NOMO-1 treated with DMSO at 0.1 percent for 48 hours (cell line): Measurements from ENCODE around the gene ARHGEF28.

ENCODE experiments used
- DNase-seq: peaks from one replicate; lab custom pipeline; 2025; ENCODE audit not compliant: unreplicated experiment; lab: John Stamatoyannopoulos, UW

ARHGEF28 gene

GRCh38 chr5:73897893-73898292, 271.9 kb downstream of the ARHGEF28 start:
- no peak for DNase-seq

GRCh38 chr5:73899055-73899454, 273.1 kb downstream of the ARHGEF28 start:
- peak; percentile 92 for DNase-seq

GRCh38 chr5:73899916-73900315, 273.9 kb downstream of the ARHGEF28 start:
- no peak for DNase-seq

GRCh38 chr5:73900566-73900965, 274.6 kb downstream of the ARHGEF28 start:
- DNase-seq: no peak

GRCh38 chr5:73901043-73901442, 275.0 kb downstream of the ARHGEF28 start:
- no peak for DNase-seq

- no peak for DNase-seq
These were observed 275.5 kb downstream of the ARHGEF28 start for GRCh38 chr5:73901455-73901854.

- DNase-seq: peak; percentile 69
These were observed 276.5 kb downstream of the ARHGEF28 start for GRCh38 chr5:73902327-73903051.

GRCh38 chr5:73903169-73903568, 277.2 kb downstream of the ARHGEF28 start:
- DNase-seq: no peak

- DNase-seq: no peak
These were observed 280.3 kb downstream of the ARHGEF28 start for GRCh38 chr5:73906277-73906676.

GRCh38 chr5:73907164-73907563, 281.2 kb downstream of the ARHGEF28 start:
- DNase-seq: no peak

GRCh38 chr5:73908395-73908794, 282.4 kb downstream of the ARHGEF28 start:
- no peak for DNase-seq

GRCh38 chr5:73908846-73909245, 282.9 kb downstream of the ARHGEF28 start:
- no peak for DNase-seq

GRCh38 chr5:73909474-73909873, 283.5 kb downstream of the ARHGEF28 start:
- no peak for DNase-seq

- no peak for DNase-seq
These were observed 285.9 kb downstream of the ARHGEF28 start for GRCh38 chr5:73911761-73912393.

GRCh38 chr5:73912821-73913271, 286.9 kb downstream of the ARHGEF28 start:
- DNase-seq: no peak

GRCh38 chr5:73913971-73914370, 288.0 kb downstream of the ARHGEF28 start:
- peak; percentile 6 for DNase-seq

GRCh38 chr5:73915345-73915744, 289.3 kb downstream of the ARHGEF28 start:
- DNase-seq: no peak

GRCh38 chr5:73917433-73917832, 291.4 kb downstream of the ARHGEF28 start:
- no peak for DNase-seq

- DNase-seq: no peak
These were observed 291.9 kb downstream of the ARHGEF28 start for GRCh38 chr5:73917891-73918290.

GRCh38 chr5:73918791-73919221, 292.8 kb downstream of the ARHGEF28 start:
- DNase-seq: peak; percentile 37

- peak; percentile 67 for DNase-seq
These were observed 295.7 kb downstream of the ARHGEF28 start for GRCh38 chr5:73921741-73922140.

GRCh38 chr5:73922224-73922623, 296.2 kb downstream of the ARHGEF28 start:
- DNase-seq: no peak
